Uterus (tissue), 2 donors: ENCODE measurements around the gene GPR183.

Experiments used
- POLR2A ChIP-seq, 2 donors: fragments of 450-650 bp; IDR thresholded peaks; one replicate each; pipeline ENCODE4 v1.6.1; 2016; ENCODE audit warnings: antibody characterized with exemption in 2 of 2, mild to moderate bottlenecking in 1 of 2, moderate library complexity in 1 of 2
- TF ChIP-seq, protein P1 (sequence below), 4 experiments: fragments of 200-600 bp in 2 of 4; fragments of 450-650 bp in 2 of 4; sonication (generic) in 2 of 4; IDR thresholded peaks; one replicate each; pipeline ENCODE4 v1.5.1; 2016 to 2019; ENCODE audit warnings: antibody characterized with exemption in 4 of 4, mild to moderate bottlenecking in 2 of 4, moderate library complexity in 1 of 4

DNA sequence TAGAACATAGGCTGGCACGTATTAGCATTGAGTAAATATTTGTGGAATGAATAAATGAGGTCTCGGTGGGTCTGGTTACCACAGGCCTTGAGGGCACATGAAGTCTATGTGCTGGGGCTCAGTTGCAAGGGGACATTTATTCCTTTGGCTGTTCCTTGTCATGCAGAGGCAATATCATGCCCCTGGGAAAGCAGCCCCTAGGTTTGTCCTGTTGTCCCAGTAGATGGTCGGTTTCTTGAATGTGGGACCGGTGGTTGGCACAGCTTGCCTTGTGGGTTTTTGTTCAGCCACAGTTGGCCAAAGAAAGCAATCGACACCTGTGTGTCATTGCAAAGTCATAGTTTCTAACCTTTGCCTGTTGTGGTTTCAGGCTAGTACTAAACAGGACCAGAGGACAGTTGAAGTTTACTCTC, 24.7 kb upstream of the GPR183 start:
- TF ChIP-seq, protein P1, sequence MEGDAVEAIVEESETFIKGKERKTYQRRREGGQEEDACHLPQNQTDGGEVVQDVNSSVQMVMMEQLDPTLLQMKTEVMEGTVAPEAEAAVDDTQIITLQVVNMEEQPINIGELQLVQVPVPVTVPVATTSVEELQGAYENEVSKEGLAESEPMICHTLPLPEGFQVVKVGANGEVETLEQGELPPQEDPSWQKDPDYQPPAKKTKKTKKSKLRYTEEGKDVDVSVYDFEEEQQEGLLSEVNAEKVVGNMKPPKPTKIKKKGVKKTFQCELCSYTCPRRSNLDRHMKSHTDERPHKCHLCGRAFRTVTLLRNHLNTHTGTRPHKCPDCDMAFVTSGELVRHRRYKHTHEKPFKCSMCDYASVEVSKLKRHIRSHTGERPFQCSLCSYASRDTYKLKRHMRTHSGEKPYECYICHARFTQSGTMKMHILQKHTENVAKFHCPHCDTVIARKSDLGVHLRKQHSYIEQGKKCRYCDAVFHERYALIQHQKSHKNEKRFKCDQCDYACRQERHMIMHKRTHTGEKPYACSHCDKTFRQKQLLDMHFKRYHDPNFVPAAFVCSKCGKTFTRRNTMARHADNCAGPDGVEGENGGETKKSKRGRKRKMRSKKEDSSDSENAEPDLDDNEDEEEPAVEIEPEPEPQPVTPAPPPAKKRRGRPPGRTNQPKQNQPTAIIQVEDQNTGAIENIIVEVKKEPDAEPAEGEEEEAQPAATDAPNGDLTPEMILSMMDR (IDR thresholded peaks at IDR 0.05): no peak
- TF ChIP-seq POLR2A (IDR thresholded peaks at IDR 0.05): no peak
